Frontal cortex (tissue), 4 donors: Measurements from ENCODE around the gene MGAT4C. TPM values are rescaled to one million over a fixed set of nuclear protein-coding genes. Genes with fewer than 3 reads are reported as not detected.
"Not testable (repeated sequence)": the region's sequence is repeated elsewhere in the genome, so short reads cannot be mapped to it uniquely, and the experiment has no call there.

Source experiments
- DNase-seq, 2 donors: peaks; one replicate each; pipeline ENCODE4 v3.0.0; 2012; ENCODE audit warnings: low spot score in 2 of 2
- FAIRE-seq: peaks from 2 replicates; lab custom pipeline; 2012; peaks lifted over from hg19 to GRCh38; lab: Jason Lieb, UNC
- total RNA-seq: library from RNA; depleted of rRNA; stranded (reverse); fragments of >200 nt; gene quantifications from one replicate; pipeline ENCODE4 v1.2.3, GENCODE V29; 2014
- donor health status: control.
- donor health status: control.
- donor health status: control.

Gene MGAT4C
- total RNA-seq, 1 donor from 2014 or later: 72.2 TPM

- DNase-seq: no peak
- no peak for FAIRE-seq
Measured at GRCh38 chr12:86143162-86143561, 113.0 kb downstream of the MGAT4C start.

GRCh38 chr12:86139671-86140070 is 116.5 kb downstream of the MGAT4C start:
- FAIRE-seq (no peak), DNase-seq (no peak)

GRCh38 chr12:86138770-86139169 is 117.4 kb downstream of the MGAT4C start:
- DNase-seq (no peak), FAIRE-seq (no peak)

DNA sequence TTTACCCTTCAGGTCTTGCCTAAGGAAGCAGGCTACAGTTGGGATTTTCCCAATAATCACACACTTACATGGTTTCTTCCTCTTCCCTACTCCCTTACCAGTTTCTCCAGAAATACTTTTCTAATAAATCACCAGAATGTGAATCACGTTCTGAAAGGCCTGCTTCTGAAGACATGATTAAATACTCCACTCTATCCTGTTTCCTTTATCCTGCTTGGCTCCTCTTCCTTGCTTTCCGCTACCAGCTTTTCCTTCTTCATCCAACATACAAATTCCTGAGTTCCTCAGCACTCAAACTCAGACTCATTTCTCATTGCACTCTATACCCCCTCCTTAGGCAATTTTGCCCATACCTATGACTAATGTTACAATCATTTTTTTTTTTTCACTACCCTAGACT is 118.3 kb downstream of the MGAT4C start:
- FAIRE-seq (no peak), DNase-seq (no peak)

DNA sequence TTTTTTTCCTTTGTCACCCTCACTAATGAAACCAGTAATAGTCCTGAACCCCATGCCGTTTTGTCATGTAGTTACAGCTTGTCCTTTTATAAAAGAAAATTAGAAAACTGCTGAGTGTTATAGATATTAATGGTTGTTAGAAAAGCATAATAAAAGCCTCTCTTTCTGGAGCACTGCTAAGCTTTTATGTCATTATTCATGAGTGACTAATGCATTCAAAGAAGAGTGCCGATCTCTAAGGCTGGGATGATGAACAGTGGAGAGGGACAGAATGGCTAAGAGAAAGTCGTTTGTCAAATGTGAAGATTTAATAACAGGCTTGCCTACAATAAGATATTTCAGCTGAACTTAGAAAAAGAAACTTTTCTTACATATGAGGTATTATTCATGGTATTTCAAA is 121.6 kb downstream of the MGAT4C start:
- DNase-seq: no peak
- no peak for FAIRE-seq

GRCh38 chr12:86126900-86127299 is 129.3 kb downstream of the MGAT4C start:
- FAIRE-seq, DNase-seq: not testable (repeated sequence)

DNA sequence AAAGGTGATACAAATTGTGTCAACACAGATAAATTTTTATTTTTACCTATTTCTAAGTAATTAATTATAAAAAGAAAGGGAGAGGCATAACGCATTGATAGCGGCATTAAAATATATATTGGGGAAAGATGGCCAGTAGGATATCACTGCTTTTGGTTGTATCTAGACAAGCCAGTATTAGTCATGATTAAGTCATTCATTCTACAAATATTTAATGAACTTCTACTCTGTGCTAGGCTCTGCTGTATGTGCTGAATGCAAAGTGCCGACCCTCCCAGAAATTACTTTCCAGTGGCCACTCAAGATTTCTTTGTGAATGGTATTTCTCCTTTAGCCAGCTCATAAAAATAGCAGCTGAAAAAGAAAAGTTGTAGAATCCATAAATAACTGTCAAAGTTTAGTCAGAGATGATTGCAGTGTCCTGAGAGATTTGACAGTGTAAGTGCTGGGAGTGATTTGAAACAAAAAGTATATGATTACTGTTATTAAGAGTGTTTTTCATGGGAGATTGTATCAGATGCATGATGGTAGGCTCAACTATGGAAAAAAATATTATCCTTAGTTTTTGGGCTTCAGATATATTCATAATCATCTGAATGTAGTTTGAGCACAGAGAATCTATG is 133.2 kb downstream of the MGAT4C start:
- DNase-seq (no peak), FAIRE-seq (no peak)

GRCh38 chr12:86118161-86118560 is 138.0 kb downstream of the MGAT4C start:
- FAIRE-seq (no peak), DNase-seq (no peak)

GRCh38 chr12:86117711-86118110 is 138.5 kb downstream of the MGAT4C start:
- DNase-seq (no peak), FAIRE-seq (no peak)

DNA sequence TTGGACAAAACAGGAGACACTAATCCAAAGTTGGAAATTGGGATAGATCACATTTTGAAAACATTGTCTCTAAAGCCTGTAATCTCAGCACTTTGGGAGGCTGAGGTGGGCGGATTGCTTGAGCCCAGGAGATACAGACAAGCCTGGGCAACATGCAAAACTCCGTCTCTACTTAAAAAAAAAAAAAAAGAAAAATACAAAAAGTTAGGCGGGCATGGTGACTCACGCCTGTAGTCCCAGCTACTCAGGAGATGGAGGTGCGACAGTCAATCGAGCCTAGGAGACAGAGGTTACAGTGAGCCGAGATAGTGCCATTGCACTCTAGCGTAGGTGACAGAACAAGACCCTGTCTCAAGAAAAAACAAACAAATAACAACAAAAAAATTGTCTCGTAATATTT is 152.1 kb downstream of the MGAT4C start:
- FAIRE-seq: no peak
- no peak for DNase-seq

DNA sequence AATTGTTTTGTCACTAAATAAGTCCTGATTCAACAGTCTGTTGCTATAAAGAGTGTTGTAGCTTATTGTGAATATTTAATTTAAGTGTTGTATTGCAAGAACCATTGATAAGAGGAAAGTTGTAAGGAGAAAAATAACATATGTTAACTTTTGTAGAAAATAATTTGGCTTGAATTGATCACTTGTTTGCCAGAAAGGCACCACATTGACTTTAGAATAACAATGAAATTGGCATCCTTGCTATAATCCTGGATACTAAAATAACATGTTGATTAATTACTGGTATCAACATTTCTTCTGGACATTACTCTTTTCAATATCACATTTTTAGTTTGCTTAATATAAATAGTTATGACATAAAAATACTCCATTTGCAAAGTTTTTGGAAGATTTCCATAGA is 159.0 kb downstream of the MGAT4C start:
- FAIRE-seq (no peak), DNase-seq (no peak)

DNA sequence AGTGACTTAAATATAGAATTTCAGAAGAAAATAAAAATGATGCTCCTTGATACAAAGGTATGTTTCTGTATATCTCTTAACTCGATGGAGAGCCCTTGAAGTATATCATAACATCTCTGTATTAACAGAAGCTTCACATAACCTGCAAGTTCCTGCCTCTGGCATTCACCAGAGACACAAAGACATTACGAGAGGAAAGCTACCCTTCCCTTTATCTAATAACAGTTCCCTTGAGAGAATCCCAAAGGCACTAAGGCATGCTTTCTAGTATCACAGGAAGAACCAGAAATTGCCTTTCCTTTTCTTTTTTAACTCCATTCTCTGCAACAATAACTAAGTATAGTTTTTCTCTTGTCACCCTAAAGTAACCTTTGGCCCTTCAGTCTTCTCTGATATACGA is 164.5 kb downstream of the MGAT4C start:
- FAIRE-seq (no peak), DNase-seq (no peak)

- FAIRE-seq (no peak), DNase-seq (no peak)
Measured at GRCh38 chr12:86081843-86082242, 174.3 kb downstream of the MGAT4C start.

DNA sequence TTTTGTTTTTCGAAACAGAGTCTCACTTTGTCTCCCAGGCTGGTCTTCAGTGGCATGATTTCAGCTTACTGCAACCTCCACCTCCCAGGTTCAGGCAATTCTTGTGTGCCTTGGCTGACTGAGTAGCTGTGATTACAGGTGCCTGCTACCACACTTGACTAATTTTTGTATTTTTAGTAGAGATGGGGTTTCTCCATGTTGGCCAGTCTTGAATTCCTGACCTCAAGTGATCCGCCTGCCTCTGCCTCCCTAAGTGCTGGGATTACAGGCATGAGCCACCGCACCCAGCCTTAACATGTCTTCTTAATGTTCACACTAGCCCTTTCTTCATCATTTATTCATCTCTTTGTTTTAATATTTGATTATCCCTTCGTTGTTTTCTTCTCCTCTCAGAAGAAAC is 197.1 kb downstream of the MGAT4C start:
- not testable (repeated sequence) for DNase-seq, FAIRE-seq

GRCh38 chr12:86057092-86057845 is 198.9 kb downstream of the MGAT4C start:
- no peak for DNase-seq
- no peak for FAIRE-seq

- DNase-seq (no peak), FAIRE-seq (no peak)
Measured at GRCh38 chr12:86052921-86053320, 203.3 kb downstream of the MGAT4C start.

DNA sequence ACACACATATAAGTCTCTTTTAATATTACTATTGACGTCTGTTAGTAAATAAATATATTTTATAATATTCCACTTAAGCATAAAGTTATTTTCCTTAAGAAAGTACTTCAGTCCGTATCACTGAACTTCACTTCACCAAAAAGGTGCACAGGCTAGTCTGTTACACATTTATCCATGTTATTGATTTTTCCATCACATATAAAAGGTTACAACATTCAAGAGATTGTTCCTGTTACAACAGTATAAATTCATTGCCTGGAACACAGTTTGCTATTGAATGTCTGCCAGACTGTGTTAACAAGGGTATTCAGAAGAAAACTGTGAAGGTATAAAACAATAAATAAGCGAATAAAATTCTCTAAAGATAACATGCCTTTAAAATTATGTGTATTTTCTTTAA is 206.2 kb downstream of the MGAT4C start:
- FAIRE-seq: no peak

GRCh38 chr12:86044396-86044795 is 211.8 kb downstream of the MGAT4C start:
- FAIRE-seq (no peak), DNase-seq (no peak)

More for the DNA sequence above, 206.2 kb downstream of the MGAT4C start:
- DNase-seq: no peak

DNA sequence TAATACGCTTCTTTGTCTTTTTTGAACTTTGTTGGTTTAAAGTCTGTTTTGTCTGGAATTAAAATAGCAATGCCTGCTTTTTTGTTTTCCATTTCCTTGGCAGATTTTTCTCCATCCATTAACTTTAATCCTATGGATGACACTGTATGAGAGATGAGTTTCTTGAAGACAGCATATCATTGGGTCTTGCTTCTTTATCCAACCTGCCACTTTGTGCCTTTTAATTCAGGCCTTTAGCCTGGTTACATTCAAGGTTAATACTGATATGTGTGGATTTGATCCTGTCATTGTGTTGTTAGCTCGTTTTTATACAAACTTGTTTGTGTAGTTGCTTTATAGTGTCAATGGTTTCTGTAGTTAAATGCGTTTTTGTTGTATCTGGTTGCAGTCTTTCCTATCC is 214.1 kb downstream of the MGAT4C start:
- DNase-seq (no peak), FAIRE-seq (no peak)

GRCh38 chr12:86018361-86018760 is 237.8 kb downstream of the MGAT4C start:
- no peak for FAIRE-seq

DNA sequence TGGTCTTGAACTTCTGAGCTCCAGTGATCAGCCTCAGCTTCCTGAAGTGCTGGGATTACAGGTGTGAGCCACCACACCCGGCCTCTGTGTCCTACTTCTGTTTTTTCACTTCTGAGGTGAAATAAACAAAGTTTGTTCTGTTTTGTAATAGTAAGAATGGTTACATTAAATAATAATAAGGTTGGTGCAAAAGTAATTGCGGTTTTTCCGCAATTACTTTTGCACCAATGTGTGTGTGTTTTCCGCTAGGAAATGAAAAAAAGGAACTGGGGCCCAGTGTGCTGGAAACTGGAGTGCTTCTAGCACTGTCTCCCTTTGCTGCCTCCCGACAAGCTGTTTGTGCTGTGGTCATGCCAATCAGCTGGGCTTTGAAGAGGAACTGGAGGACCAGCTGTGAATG is 241.2 kb downstream of the MGAT4C start:
- no peak for FAIRE-seq
- no peak for DNase-seq

More at GRCh38 chr12:86018361-86018760, 237.8 kb downstream of the MGAT4C start:
- DNase-seq: no peak

DNA sequence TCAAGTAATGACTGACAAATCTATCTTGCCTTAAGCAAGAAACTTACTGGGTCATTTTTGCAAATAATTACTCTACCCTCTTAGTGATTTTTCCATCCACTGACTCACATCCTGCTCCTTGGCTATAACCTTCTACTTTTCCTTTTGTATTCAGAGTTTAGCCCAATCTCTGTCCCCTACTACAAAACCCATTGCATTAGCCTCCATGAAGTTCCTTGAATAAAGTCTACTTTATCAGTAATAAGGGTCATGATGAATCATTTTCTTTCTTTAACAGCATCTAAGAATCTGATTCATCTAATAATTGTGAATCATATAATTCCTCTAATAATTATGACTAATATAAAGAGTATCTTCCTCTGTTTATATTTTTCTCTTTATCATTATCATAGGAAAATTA is 249.5 kb downstream of the MGAT4C start:
- no peak for DNase-seq
- no peak for FAIRE-seq
